ENCODE data around the gene ABCC5.
"Not testable (repeated sequence)": the region's sequence is repeated elsewhere in the genome, so short reads cannot be mapped to it uniquely, and the experiment has no call there.

The ABCC5 gene

DNA sequence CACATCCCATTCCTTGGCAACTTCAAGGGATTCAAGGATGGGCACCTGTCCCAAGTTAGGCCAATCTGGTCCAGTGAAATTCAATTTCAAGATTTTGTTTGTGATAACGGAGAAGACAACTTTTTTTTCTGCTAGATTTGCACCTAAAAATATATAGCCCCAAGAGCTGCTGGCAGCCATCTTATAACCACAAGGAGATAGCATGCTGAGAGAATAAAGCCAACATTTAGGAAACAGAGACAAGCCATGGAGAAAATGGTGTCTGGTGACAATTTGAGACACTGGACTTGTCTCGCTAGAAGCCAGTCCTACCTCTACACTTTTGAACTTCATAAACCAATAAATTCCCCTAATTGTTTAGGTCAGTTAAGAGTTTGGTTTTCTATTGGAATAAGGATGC, 138.4 kb downstream of the ABCC5 start:
- H3K4me2 ChIP-seq (ENCODE audit: low read length) = no peak overlapping the region
- peaks cover 91% of the 10 kb centered on the region for H3K79me2 ChIP-seq (ENCODE audit: control insufficient read depth, low read length)
- 0 out of 2 replicates have a peak, but pooled peaks cover 3% of the 10 kb centered on the region for H4K20me1 ChIP-seq (ENCODE audit: control insufficient read depth, insufficient read depth, low read depth, low read length)
- H3K9me2 ChIP-seq (replicated peaks; ENCODE audit: control insufficient read depth, low read length) = no peaks in the 10 kb centered on the region
- no peak overlapping the region for H3K4me3 ChIP-seq (ENCODE audit: low read length)
- H3K27ac ChIP-seq (ENCODE audit: low read depth, low read length) = no peak overlapping the region
- peaks cover 4% of the 10 kb centered on the region for H3K36me3 ChIP-seq (ENCODE audit: control insufficient read depth, low read length)
- TF ChIP-seq, protein P1, sequence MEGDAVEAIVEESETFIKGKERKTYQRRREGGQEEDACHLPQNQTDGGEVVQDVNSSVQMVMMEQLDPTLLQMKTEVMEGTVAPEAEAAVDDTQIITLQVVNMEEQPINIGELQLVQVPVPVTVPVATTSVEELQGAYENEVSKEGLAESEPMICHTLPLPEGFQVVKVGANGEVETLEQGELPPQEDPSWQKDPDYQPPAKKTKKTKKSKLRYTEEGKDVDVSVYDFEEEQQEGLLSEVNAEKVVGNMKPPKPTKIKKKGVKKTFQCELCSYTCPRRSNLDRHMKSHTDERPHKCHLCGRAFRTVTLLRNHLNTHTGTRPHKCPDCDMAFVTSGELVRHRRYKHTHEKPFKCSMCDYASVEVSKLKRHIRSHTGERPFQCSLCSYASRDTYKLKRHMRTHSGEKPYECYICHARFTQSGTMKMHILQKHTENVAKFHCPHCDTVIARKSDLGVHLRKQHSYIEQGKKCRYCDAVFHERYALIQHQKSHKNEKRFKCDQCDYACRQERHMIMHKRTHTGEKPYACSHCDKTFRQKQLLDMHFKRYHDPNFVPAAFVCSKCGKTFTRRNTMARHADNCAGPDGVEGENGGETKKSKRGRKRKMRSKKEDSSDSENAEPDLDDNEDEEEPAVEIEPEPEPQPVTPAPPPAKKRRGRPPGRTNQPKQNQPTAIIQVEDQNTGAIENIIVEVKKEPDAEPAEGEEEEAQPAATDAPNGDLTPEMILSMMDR (IDR thresholded peaks at IDR 0.05; ENCODE audit: low read depth, low read length, poor library complexity, severe bottlenecking) = no peak
- TF ChIP-seq EZH2phosphoT487 (IDR thresholded peaks at IDR 0.05; ENCODE audit: borderline replicate concordance, low read length) = no peak
- H3F3A ChIP-seq (ENCODE audit: control insufficient read depth, insufficient read depth) = no peaks in the 10 kb centered on the region
- H3K9me3 ChIP-seq (ENCODE audit: control insufficient read depth, insufficient read depth, low read length) = no peaks in the 10 kb centered on the region
- H3K4me1 ChIP-seq (ENCODE audit: control insufficient read depth, low read length) = peaks cover 17% of the 10 kb centered on the region
- no peaks in the 10 kb centered on the region for H3K27me3 ChIP-seq (ENCODE audit: control insufficient read depth, low read length)

GRCh38 chr3:183878071-183878470, 139.6 kb downstream of the ABCC5 start:
- H4K20me1 ChIP-seq (ENCODE audit: control insufficient read depth, insufficient read depth, low read depth, low read length) = 0 out of 2 replicates have a peak, but pooled peaks cover 3% of the 10 kb centered on the region
- peaks cover 5% of the 10 kb centered on the region for H3K36me3 ChIP-seq (ENCODE audit: control insufficient read depth, low read length)
- peaks cover 8% of the 10 kb centered on the region for H3K4me1 ChIP-seq (ENCODE audit: control insufficient read depth, low read length)
- H3K4me3 ChIP-seq (ENCODE audit: low read length) = no peak overlapping the region
- H3K4me2 ChIP-seq (ENCODE audit: low read length) = no peak overlapping the region
- TF ChIP-seq, protein P1 (IDR thresholded peaks at IDR 0.05; ENCODE audit: low read depth, low read length, poor library complexity, severe bottlenecking) = no peak
- no peak for TF ChIP-seq EZH2phosphoT487 (IDR thresholded peaks at IDR 0.05; ENCODE audit: borderline replicate concordance, low read length)
- no peaks in the 10 kb centered on the region for H3K9me2 ChIP-seq (replicated peaks; ENCODE audit: control insufficient read depth, low read length)
- no peaks in the 10 kb centered on the region for H3F3A ChIP-seq (ENCODE audit: control insufficient read depth, insufficient read depth)
- H3K79me2 ChIP-seq (ENCODE audit: control insufficient read depth, low read length) = peaks cover 88% of the 10 kb centered on the region
- H3K27ac ChIP-seq (ENCODE audit: low read depth, low read length) = no peak overlapping the region
- H3K9me3 ChIP-seq (ENCODE audit: control insufficient read depth, insufficient read depth, low read length) = no peaks in the 10 kb centered on the region
- no peaks in the 10 kb centered on the region for H3K27me3 ChIP-seq (ENCODE audit: control insufficient read depth, low read length)

DNA sequence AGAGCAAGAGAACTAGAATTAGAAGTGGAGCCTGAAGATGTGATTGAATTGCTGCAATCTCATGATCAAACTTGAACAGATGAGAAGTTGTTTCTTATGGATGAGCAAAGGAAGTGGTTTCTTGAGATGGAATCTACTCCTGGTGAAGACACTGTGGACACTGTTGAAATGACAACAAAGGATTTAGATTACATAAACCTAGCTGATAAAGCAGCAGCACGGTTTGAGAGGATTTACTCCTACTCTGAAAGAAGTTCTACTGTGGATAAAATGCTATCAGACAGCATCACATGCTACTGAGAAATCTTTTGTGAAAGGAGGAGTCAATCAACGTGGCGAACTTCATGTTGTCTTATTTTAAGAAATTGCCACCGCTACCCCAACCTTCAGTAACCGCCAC, 140.5 kb downstream of the ABCC5 start:
- H3K79me2 ChIP-seq (ENCODE audit: control insufficient read depth, low read length) = peaks cover 88% of the 10 kb centered on the region

DNA sequence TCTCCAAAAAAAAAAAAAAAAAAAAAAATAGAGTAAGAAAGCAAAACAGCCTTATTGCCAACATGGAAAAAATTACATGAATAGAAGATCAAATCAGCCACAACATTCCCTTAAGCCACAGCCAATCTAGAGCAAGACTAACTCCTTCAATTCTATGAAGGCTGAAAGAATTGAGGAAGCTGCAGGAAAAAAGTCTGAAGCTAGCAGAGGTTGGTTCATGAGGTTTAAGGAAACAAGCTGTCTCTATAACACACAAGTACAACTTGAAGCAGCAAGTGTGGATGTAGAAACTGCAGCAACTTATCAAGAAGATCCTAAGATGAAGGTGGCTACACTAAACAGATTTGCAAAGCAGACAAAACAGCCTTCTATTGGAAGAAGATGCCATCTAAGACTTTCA, 142.3 kb downstream of the ABCC5 start:
- Histone ChIP-seq H3K4me2 (ENCODE audit: low read length) (no peak overlapping the region), H3K4me1 (ENCODE audit: control insufficient read depth, low read length) (no peaks in the 10 kb centered on the region), H3K9me3 (ENCODE audit: control insufficient read depth, insufficient read depth, low read length) (no peaks in the 10 kb centered on the region), H3K4me3 (ENCODE audit: low read length) (no peak overlapping the region), H3K79me2 (ENCODE audit: control insufficient read depth, low read length) (peaks cover 86% of the 10 kb centered on the region), H3F3A (ENCODE audit: control insufficient read depth, insufficient read depth) (no peaks in the 10 kb centered on the region), H3K27me3 (ENCODE audit: control insufficient read depth, low read length) (no peaks in the 10 kb centered on the region), H3K36me3 (ENCODE audit: control insufficient read depth, low read length) (peaks cover 5% of the 10 kb centered on the region; the same call in 1 of the 2 replicates), H3K27ac (ENCODE audit: low read depth, low read length) (no peak overlapping the region), H3K9me2 (replicated peaks; ENCODE audit: control insufficient read depth, low read length) (no peaks in the 10 kb centered on the region), H4K20me1 (ENCODE audit: control insufficient read depth, insufficient read depth, low read depth, low read length) (peaks cover 3% of the 10 kb centered on the region; the same call in 1 of the 2 replicates)
- TF ChIP-seq, protein P1 (IDR thresholded peaks at IDR 0.05; ENCODE audit: low read depth, low read length, poor library complexity, severe bottlenecking) = no peak
- TF ChIP-seq EZH2phosphoT487 (IDR thresholded peaks at IDR 0.05; ENCODE audit: borderline replicate concordance, low read length) = no peak

More for the DNA sequence above, 140.5 kb downstream of the ABCC5 start:
- not testable (repeated sequence) for H3F3A ChIP-seq (ENCODE audit: control insufficient read depth, insufficient read depth); H4K20me1 ChIP-seq (ENCODE audit: control insufficient read depth, insufficient read depth, low read depth, low read length); H3K9me2 ChIP-seq (replicated peaks; ENCODE audit: control insufficient read depth, low read length); H3K27me3 ChIP-seq (ENCODE audit: control insufficient read depth, low read length); H3K4me3 ChIP-seq (ENCODE audit: low read length); H3K4me2 ChIP-seq (ENCODE audit: low read length); H3K4me1 ChIP-seq (ENCODE audit: control insufficient read depth, low read length); H3K9me3 ChIP-seq (ENCODE audit: control insufficient read depth, insufficient read depth, low read length); H3K36me3 ChIP-seq (ENCODE audit: control insufficient read depth, low read length); H3K27ac ChIP-seq (ENCODE audit: low read depth, low read length)
